ENCODE data around the gene ANKRD2. TPM values are rescaled to one million over a fixed set of nuclear protein-coding genes. Genes with fewer than 3 reads are reported as not detected.

ANKRD2 gene
- total RNA-seq, 1 donor from 2014 or later, result 0.98 TPM

GRCh38 chr10:97570146-97570788 is 2.3 kb upstream of the ANKRD2 start:
- intact Hi-C loops (cut with DNase I), result no loop called here
- no peaks in the 10 kb centered on the region for H3K9me3 ChIP-seq
- no peaks in the 10 kb centered on the region for H3K27me3 ChIP-seq
- no peak for TF ChIP-seq CTCF (IDR thresholded peaks at IDR 0.05)
- DNase-seq (no peak), ATAC-seq (no peak)
- no peak overlapping the region for H3K4me3 ChIP-seq
- H3K4me1 ChIP-seq, result peaks cover 14% of the 10 kb centered on the region
- peaks cover 31% of the 10 kb centered on the region for H3K36me3 ChIP-seq
- H3K27ac ChIP-seq, result no peak overlapping the region

- intact Hi-C loops (cut with DNase I), result no loop called here
- no peaks in the 10 kb centered on the region for H3K9me3 ChIP-seq
- peaks cover 14% of the 10 kb centered on the region for H3K4me1 ChIP-seq
- no peak for DNase-seq
- no peak overlapping the region for H3K4me3 ChIP-seq
- H3K36me3 ChIP-seq, result peaks cover 31% of the 10 kb centered on the region
- H3K27ac ChIP-seq, result no peak overlapping the region
- ATAC-seq, result no peak
- TF ChIP-seq CTCF (IDR thresholded peaks at IDR 0.05), result no peak
- H3K27me3 ChIP-seq, result no peaks in the 10 kb centered on the region
Observed at GRCh38 chr10:97570789-97571471, 1.6 kb upstream of the ANKRD2 start.

GRCh38 chr10:97571622-97572021 is 957 bp upstream of the ANKRD2 start:
- Histone ChIP-seq H3K27ac (peak overlapping the region; percentile 42), H3K27me3 (no peaks in the 10 kb centered on the region), H3K4me3 (no peak overlapping the region), H3K36me3 (peaks cover 31% of the 10 kb centered on the region), H3K9me3 (no peaks in the 10 kb centered on the region), H3K4me1 (peaks cover 14% of the 10 kb centered on the region)
- intact Hi-C loops (cut with DNase I), result no loop called here
- no peak for TF ChIP-seq CTCF (IDR thresholded peaks at IDR 0.05)
- DNase-seq (no peak), ATAC-seq (peak; percentile 67)

- H3K27ac ChIP-seq, result peak overlapping the region; percentile 42
- no peak overlapping the region for H3K4me3 ChIP-seq
- no peaks in the 10 kb centered on the region for H3K27me3 ChIP-seq
- no peak for ATAC-seq
- DNase-seq, result no peak
- peaks cover 14% of the 10 kb centered on the region for H3K4me1 ChIP-seq
- intact Hi-C loops (cut with DNase I), result no loop called here
- no peak for TF ChIP-seq CTCF (IDR thresholded peaks at IDR 0.05)
- H3K36me3 ChIP-seq, result peaks cover 31% of the 10 kb centered on the region
- no peaks in the 10 kb centered on the region for H3K9me3 ChIP-seq
Observed at GRCh38 chr10:97573021-97573420, 442 bp downstream of the ANKRD2 start.

- intact Hi-C loops (cut with DNase I), result no loop called here
- Histone ChIP-seq H3K27ac (no peak overlapping the region), H3K4me1 (peaks cover 14% of the 10 kb centered on the region), H3K27me3 (no peaks in the 10 kb centered on the region), H3K36me3 (peaks cover 28% of the 10 kb centered on the region), H3K9me3 (no peaks in the 10 kb centered on the region), H3K4me3 (no peak overlapping the region)
- DNase-seq (no peak), ATAC-seq (no peak)
- TF ChIP-seq CTCF (IDR thresholded peaks at IDR 0.05), result no peak
Observed at GRCh38 chr10:97573672-97574071, 1.1 kb downstream of the ANKRD2 start.

Data from upper lobe of right lung (tissue), 1 donor.